ENCODE measurements around the gene SYN1.

Gene SYN1

GRCh38 chrX:47638816-47639215 is 19.2 kb upstream of the SYN1 start:
- no peak for DNase-seq (ENCODE audit: low read depth, low spot score)
- CTCF ChIA-PET = no interaction called here
- no peak overlapping the region for H3K4me3 ChIP-seq (ENCODE audit: low read depth, low read length)
- TF ChIP-seq CTCF (IDR thresholded peaks at IDR 0.05; ENCODE audit: insufficient read depth, low read length, missing control alignments) = no peak
- POLR2A ChIA-PET = no interaction called here

- ChIA-PET CTCF (no interaction called here), POLR2A (no interaction called here)
- no peak for TF ChIP-seq CTCF (IDR thresholded peaks at IDR 0.05; ENCODE audit: insufficient read depth, low read length, missing control alignments)
- DNase-seq (ENCODE audit: low read depth, low spot score) = no peak
- H3K4me3 ChIP-seq (ENCODE audit: low read depth, low read length) = no peak overlapping the region
These were observed 18.0 kb upstream of the SYN1 start for GRCh38 chrX:47637546-47638195.

- POLR2A ChIA-PET = no interaction called here
- TF ChIP-seq CTCF (IDR thresholded peaks at IDR 0.05; ENCODE audit: insufficient read depth, low read length, missing control alignments) = no peak
- CTCF ChIA-PET = no interaction called here
- DNase-seq (ENCODE audit: low read depth, low spot score) = no peak
- no peak overlapping the region for H3K4me3 ChIP-seq (ENCODE audit: low read depth, low read length)
These were observed 15.4 kb upstream of the SYN1 start for GRCh38 chrX:47634871-47635575.

GRCh38 chrX:47633689-47634590 is 14.3 kb upstream of the SYN1 start:
- no peak overlapping the region for H3K4me3 ChIP-seq (ENCODE audit: low read depth, low read length)
- DNase-seq (ENCODE audit: low read depth, low spot score) = no peak
- POLR2A ChIA-PET = no interaction called here
- CTCF ChIA-PET = interaction anchor here (1.0 to 1.4 kb wide), 2 partner anchors 9 to 11 kb away, joined by 3 to 6 read pairs; no protein-coding TSS in a partner anchor
- no peak for TF ChIP-seq CTCF (IDR thresholded peaks at IDR 0.05; ENCODE audit: insufficient read depth, low read length, missing control alignments)

- H3K4me3 ChIP-seq (ENCODE audit: low read depth, low read length) = no peak overlapping the region
- CTCF ChIA-PET = no interaction called here
- DNase-seq (ENCODE audit: low read depth, low spot score) = no peak
- POLR2A ChIA-PET = no interaction called here
- no peak for TF ChIP-seq CTCF (IDR thresholded peaks at IDR 0.05; ENCODE audit: insufficient read depth, low read length, missing control alignments)
These were observed 13.0 kb upstream of the SYN1 start for GRCh38 chrX:47632666-47633065.

GRCh38 chrX:47631676-47632075 is 12.0 kb upstream of the SYN1 start:
- POLR2A ChIA-PET = no interaction called here
- H3K4me3 ChIP-seq (ENCODE audit: low read depth, low read length) = no peak overlapping the region
- no peak for TF ChIP-seq CTCF (IDR thresholded peaks at IDR 0.05; ENCODE audit: insufficient read depth, low read length, missing control alignments)
- CTCF ChIA-PET = interaction anchor here (0.7 to 1.9 kb wide), 3 partner anchors 9 to 392 kb away, joined by 3 to 6 read pairs (median 3); no protein-coding TSS in a partner anchor
- DNase-seq (ENCODE audit: low read depth, low spot score) = no peak

All from AG04449 (cell line).